Thyroid gland (tissue), 4 donors: Measurements from ENCODE around the gene RBM15B.

Experiments used
- POLR2A ChIP-seq, 2 donors: fragments of 450-650 bp; IDR thresholded peaks; one replicate each; pipeline ENCODE4 v1.6.1; 2017; ENCODE audit warnings: antibody characterized with exemption in 2 of 2, mild to moderate bottlenecking in 2 of 2, moderate library complexity in 1 of 2
- TF ChIP-seq, protein P1 (sequence below), 6 experiments: fragments of 200-600 bp in 3 of 6; fragments of 450-650 bp in 3 of 6; sonication (generic) in 3 of 6; IDR thresholded peaks; one replicate each; pipeline ENCODE4 v1.5.1; 2016 to 2019; ENCODE audit warnings: antibody characterized with exemption in 6 of 6, mild to moderate bottlenecking in 2 of 6, inconsistent platforms in 1 of 6, moderate library complexity in 1 of 6

DNA sequence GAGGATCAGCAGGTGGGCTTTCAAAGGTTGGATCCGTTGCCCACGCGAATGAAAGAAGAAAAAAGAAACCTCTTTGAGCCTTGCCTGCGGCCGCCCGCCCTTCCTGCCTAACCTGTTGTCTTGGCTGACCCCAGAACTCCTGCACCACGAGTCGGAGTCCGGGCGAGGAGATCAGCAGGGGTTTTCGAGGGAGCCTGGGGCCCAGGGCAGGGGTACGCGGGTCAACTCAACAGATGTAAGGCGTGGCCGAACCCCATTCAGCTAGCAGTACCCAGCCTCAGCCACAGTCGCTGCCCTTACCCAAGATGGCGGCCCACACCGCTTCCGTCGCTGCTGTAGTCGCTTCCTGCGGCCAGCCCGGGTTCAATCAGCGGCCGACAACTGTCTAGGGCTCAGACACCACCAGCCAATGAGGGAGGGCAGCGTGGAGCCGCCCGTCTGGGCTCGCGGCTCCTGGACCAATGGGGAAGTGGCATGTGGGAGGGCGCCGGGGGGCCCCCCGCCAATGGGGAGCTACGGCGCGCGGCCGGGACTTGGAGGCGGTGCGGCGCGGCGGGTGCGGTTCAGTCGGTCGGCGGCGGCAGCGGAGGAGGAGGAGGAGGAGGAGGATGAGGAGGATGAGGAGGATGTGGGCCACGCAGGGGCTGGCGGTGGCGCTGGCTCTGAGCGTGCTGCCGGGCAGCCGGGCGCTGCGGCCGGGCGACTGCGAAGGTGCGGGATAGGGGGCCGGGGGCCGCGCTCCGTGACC lies 6.2 kb upstream of the RBM15B start, which contains the start of gene MANF:
- TF ChIP-seq, protein P1, sequence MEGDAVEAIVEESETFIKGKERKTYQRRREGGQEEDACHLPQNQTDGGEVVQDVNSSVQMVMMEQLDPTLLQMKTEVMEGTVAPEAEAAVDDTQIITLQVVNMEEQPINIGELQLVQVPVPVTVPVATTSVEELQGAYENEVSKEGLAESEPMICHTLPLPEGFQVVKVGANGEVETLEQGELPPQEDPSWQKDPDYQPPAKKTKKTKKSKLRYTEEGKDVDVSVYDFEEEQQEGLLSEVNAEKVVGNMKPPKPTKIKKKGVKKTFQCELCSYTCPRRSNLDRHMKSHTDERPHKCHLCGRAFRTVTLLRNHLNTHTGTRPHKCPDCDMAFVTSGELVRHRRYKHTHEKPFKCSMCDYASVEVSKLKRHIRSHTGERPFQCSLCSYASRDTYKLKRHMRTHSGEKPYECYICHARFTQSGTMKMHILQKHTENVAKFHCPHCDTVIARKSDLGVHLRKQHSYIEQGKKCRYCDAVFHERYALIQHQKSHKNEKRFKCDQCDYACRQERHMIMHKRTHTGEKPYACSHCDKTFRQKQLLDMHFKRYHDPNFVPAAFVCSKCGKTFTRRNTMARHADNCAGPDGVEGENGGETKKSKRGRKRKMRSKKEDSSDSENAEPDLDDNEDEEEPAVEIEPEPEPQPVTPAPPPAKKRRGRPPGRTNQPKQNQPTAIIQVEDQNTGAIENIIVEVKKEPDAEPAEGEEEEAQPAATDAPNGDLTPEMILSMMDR (IDR thresholded peaks at IDR 0.05) = peak in 4 of 6 experiments; percentile 8 to 34 (median 23)
- peak in 1 of 2 donors; percentile 94 for TF ChIP-seq POLR2A (IDR thresholded peaks at IDR 0.05)
